ENCODE data around the gene GLP1R. TPM values are rescaled to one million over a fixed set of nuclear protein-coding genes. Genes with fewer than 3 reads are reported as not detected.

Gene GLP1R
- total RNA-seq, 3 donors from 2014 or later (not counting 1 experiment from before 2014, with no cell fraction given), result 2.2 to 6.5 (median 3.0) TPM

DNA sequence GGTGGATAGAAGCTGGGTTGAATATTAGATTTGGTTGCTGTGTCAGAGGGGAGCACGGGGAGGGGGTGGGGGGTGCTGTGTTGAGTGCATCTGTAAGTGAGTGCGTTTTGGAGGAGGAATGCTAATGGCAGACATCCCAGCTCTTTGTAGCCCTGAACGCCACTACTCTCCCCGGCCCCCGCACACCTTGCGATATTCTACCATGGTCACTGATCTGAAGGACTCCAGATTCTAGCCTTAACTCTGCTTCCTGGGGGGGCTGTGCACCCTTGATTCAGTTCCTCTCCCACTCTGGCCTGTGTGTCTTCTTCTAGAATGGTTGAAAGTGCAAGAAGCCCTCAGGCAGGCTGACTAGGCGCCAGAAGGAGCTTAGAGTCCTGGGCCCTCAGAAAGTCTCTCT lies 7.1 kb downstream of the GLP1R start:
- Mint-ChIP-seq H3K9me3 (no peaks in the 10 kb centered on the region), H3K27ac (no peak overlapping the region), H3K4me1 (peaks cover 30 to 49% of the 10 kb centered on the region in 2 donors), H3K27me3 (ENCODE audit: low read depth in 2 of 2) (no peaks in the 10 kb centered on the region), H3K4me3 (no peak overlapping the region), H3K36me3 (no peaks in the 10 kb centered on the region)
- Histone ChIP-seq H3K27ac (ENCODE audit: low read length) (no peak overlapping the region), H3K4me1 (ENCODE audit: control insufficient read depth, insufficient read depth, low read length) (peaks cover 35% of the 10 kb centered on the region), H3K36me3 (ENCODE audit: control insufficient read depth, insufficient read depth, low read length) (no peaks in the 10 kb centered on the region), H3K9me3 (ENCODE audit: control insufficient read depth, insufficient read depth, low read length) (no peaks in the 10 kb centered on the region), H3K27me3 (ENCODE audit: control insufficient read depth, insufficient read depth, low read length) (no peaks in the 10 kb centered on the region), H3K4me3 (ENCODE audit: low read length) (no peak overlapping the region)
- intact Hi-C loops (cut with micrococcal nuclease), result no loop called here
- TF ChIP-seq, protein P1, sequence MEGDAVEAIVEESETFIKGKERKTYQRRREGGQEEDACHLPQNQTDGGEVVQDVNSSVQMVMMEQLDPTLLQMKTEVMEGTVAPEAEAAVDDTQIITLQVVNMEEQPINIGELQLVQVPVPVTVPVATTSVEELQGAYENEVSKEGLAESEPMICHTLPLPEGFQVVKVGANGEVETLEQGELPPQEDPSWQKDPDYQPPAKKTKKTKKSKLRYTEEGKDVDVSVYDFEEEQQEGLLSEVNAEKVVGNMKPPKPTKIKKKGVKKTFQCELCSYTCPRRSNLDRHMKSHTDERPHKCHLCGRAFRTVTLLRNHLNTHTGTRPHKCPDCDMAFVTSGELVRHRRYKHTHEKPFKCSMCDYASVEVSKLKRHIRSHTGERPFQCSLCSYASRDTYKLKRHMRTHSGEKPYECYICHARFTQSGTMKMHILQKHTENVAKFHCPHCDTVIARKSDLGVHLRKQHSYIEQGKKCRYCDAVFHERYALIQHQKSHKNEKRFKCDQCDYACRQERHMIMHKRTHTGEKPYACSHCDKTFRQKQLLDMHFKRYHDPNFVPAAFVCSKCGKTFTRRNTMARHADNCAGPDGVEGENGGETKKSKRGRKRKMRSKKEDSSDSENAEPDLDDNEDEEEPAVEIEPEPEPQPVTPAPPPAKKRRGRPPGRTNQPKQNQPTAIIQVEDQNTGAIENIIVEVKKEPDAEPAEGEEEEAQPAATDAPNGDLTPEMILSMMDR (IDR thresholded peaks at IDR 0.05), result no peak
- ATAC-seq (no peak), DNase-seq (no peak)
- WGBS (ENCODE audit: insufficient coverage), result 91% methylated on average over 7 of the region's 7 CpGs

- no peak overlapping the region for H3K27ac Mint-ChIP-seq
- 97% methylated on average over 5 of the region's 5 CpGs for WGBS (ENCODE audit: insufficient coverage)
- no peaks in the 10 kb centered on the region for H3K27me3 ChIP-seq (ENCODE audit: control insufficient read depth, insufficient read depth, low read length)
Measured at GRCh38 chr6:39056191-39056590, 7.6 kb downstream of the GLP1R start.

GRCh38 chr6:39056681-39057080 lies 8.1 kb downstream of the GLP1R start:
- Mint-ChIP-seq H3K27ac (no peak overlapping the region), H3K36me3 (no peaks in the 10 kb centered on the region), H3K27me3 (ENCODE audit: low read depth in 2 of 2) (no peaks in the 10 kb centered on the region), H3K9me3 (no peaks in the 10 kb centered on the region), H3K4me1 (peaks cover 20 to 43% of the 10 kb centered on the region in 2 donors), H3K4me3 (no peak overlapping the region)
- peaks cover 25% of the 10 kb centered on the region for H3K4me1 ChIP-seq (ENCODE audit: control insufficient read depth, insufficient read depth, low read length)
- H3K27ac ChIP-seq (ENCODE audit: low read length), result no peak overlapping the region
- DNase-seq (no peak), ATAC-seq (no peak)
- H3K36me3 ChIP-seq (ENCODE audit: control insufficient read depth, insufficient read depth, low read length), result no peaks in the 10 kb centered on the region
- TF ChIP-seq, protein P1 (IDR thresholded peaks at IDR 0.05), result no peak
- no peak overlapping the region for H3K4me3 ChIP-seq (ENCODE audit: low read length)
- 93% methylated on average over 9 of the region's 9 CpGs for WGBS (ENCODE audit: insufficient coverage)
- H3K27me3 ChIP-seq (ENCODE audit: control insufficient read depth, insufficient read depth, low read length), result no peaks in the 10 kb centered on the region
- H3K9me3 ChIP-seq (ENCODE audit: control insufficient read depth, insufficient read depth, low read length), result no peaks in the 10 kb centered on the region
- intact Hi-C loops (cut with micrococcal nuclease), result no loop called here

More at GRCh38 chr6:39056191-39056590, 7.6 kb downstream of the GLP1R start:
- Histone ChIP-seq H3K27ac (ENCODE audit: low read length) (no peak overlapping the region), H3K4me1 (ENCODE audit: control insufficient read depth, insufficient read depth, low read length) (peaks cover 29% of the 10 kb centered on the region), H3K4me3 (ENCODE audit: low read length) (no peak overlapping the region), H3K36me3 (ENCODE audit: control insufficient read depth, insufficient read depth, low read length) (no peaks in the 10 kb centered on the region), H3K9me3 (ENCODE audit: control insufficient read depth, insufficient read depth, low read length) (no peaks in the 10 kb centered on the region)
- Mint-ChIP-seq H3K4me1 (peaks cover 25 to 47% of the 10 kb centered on the region in 2 donors), H3K27me3 (ENCODE audit: low read depth in 2 of 2) (no peaks in the 10 kb centered on the region), H3K36me3 (no peaks in the 10 kb centered on the region), H3K9me3 (no peaks in the 10 kb centered on the region), H3K4me3 (no peak overlapping the region)
- no peak for DNase-seq
- TF ChIP-seq, protein P1 (IDR thresholded peaks at IDR 0.05), result no peak
- no peak for ATAC-seq
- intact Hi-C loops (cut with micrococcal nuclease), result no loop called here
